Measurements from ENCODE around the gene MLLT3.

The MLLT3 gene

GRCh38 chr9:20559231-20559890, 62.9 kb downstream of the MLLT3 start:
- in situ Hi-C loops (cut with HindIII; ENCODE audit: low sequenced_read_pairs), result no loop called here

DNA sequence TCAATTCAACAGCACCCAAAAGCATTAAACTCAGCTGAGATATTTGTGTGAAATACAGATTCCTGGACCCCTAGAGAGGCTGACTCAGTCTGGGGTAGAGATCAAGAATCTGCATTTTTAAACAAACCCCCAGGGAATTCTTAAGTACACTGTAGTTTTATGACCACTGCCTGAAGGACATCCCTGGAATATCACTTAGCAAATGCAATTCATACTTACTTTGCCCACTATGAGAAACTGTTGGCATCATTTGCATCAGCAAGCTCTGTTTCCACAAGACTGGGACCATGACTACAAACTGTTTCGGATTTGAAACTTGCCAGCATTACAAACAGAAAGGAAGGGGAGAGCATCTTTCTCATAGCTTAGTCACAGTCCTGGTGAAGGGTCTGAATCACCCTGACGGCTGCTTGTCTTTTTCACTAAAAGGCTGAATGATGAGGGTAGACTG, 63.7 kb downstream of the MLLT3 start:
- in situ Hi-C loops (cut with HindIII; ENCODE audit: low sequenced_read_pairs), result no loop called here

DNA sequence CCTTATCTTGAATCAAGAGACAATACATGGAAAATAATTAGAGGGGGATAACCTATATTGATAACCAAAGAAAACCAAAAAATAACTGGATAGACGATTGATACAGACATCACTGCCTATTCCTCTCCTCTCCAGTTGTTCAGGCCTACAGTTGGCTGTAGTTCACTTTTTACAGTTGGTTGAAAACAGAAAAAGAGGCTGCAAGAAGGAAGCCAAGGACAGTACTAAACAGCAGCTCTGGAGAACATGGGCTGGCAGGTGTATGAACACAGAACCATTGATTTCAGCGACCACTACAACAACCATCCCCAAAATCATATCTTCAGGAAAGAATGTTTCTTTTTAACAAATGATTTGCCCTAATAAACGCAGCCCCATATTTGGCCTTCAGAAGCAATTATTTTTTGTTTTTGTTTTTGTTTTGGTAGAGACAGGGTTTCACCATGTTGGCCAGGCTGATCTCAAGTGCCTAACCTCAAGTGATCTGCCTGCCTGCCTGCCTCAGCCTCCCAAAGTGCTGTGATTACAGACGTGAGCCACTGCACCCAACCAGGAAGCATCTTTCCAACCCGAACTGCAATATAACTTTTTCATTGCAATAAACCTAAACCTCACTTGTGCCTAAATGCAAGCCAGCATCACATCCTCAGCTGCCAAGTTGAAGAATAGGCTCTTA, 64.3 kb downstream of the MLLT3 start:
- in situ Hi-C loops (cut with HindIII; ENCODE audit: low sequenced_read_pairs), result no loop called here

GRCh38 chr9:20557285-20557684, 65.0 kb downstream of the MLLT3 start:
- in situ Hi-C loops (cut with HindIII; ENCODE audit: low sequenced_read_pairs), result no loop called here

DNA sequence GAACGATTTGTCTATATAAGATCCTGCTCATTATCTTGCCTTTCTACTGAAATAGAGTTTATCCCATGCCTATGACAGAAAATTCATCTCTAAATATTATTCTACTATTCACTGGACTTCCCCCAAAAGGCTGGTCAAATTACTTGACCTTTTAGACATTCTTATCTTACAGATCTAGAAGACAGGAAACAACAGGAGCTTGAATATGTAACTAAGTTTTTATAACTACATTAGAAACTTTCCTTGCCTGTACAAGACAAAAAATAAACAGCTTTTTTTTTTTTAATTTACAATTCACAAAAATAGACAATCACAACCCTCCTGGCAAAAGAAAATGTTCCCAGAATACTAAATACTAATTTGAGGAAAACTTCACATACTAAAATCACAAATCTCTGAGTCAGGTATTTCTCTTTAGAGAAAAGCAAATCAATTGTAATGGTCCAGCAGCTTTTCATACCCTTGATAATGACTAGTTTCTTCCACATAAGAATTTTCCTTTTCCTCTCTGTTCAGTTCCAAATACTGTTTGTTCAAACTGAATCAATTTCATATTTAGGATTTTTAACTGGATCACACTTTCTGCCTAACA, 68.6 kb downstream of the MLLT3 start:
- in situ Hi-C loops (cut with HindIII; ENCODE audit: low sequenced_read_pairs), result no loop called here

DNA sequence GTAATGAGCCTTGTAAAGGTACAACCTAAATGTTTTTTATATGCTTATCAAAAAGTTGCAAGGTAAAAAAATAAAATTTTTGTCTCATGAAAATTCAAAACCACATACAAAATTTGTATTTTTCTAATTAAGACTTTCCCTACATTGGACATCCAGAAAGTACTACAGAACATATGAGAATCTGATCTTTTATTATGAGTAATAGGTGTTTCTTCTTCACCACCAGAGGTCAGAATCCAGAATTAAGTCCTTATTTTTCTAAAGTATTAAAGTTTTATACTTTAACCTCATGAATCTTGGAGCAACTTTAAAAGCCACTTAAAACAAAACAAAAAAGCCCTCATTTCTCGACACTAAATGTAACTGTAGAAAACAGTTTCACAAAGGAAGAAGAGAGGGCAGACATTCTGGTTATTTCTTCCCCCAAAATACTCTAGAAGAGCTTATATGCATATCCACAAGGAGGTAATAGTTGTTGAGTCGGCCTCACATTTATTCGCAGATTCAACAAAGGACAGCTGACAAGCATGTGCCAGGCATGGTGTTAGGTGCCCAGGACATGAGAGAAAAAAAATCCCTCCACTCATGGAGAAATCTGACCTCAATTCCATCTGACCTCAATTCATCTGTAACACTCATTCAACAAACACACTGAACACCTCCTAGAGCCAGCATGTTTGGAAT, 69.3 kb downstream of the MLLT3 start:
- in situ Hi-C loops (cut with HindIII; ENCODE audit: low sequenced_read_pairs), result no loop called here

DNA sequence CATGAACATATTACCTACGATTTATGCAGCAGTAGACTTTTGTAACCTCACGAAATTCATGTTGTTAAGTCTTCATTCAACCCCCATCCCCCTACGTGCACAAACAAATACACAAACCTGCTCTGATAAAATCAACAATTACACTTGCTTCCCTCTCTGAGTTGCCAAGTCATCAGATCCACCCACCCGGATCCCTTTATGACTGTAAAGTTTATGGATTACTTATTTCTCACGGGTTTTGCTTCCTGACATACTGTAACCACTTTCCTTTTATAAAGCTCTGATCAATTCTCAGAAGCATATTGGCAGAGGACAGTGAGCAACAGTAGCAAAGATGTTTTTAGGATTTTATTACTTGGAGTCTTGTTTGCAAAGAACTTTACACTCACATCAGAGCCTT, 70.5 kb downstream of the MLLT3 start:
- in situ Hi-C loops (cut with HindIII; ENCODE audit: low sequenced_read_pairs), result no loop called here

GRCh38 chr9:20551236-20551635, 71.1 kb downstream of the MLLT3 start:
- in situ Hi-C loops (cut with HindIII; ENCODE audit: low sequenced_read_pairs), result no loop called here

DNA sequence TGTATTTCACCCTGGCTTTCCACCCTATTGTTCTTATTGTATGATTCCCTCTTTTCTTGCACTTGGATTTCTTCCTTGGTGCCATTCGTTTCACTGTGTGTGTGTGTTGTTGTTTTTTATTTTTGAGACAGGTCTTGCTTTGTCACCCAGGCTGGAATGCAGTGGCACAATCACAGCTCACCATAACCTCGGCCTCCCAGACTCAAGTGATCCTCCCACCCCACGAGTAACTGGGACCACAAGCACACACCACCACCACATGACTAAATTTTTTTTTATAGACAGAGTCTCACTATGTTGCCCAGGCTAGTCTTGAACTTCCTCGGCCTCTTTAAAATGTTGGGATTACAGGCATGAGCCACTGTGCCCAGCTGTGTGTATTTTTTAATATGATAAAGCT, 72.0 kb downstream of the MLLT3 start:
- in situ Hi-C loops (cut with HindIII; ENCODE audit: low sequenced_read_pairs), result no loop called here

- in situ Hi-C loops (cut with HindIII; ENCODE audit: low sequenced_read_pairs), result no loop called here
Measured at GRCh38 chr9:20549053-20549452, 73.2 kb downstream of the MLLT3 start.

DNA sequence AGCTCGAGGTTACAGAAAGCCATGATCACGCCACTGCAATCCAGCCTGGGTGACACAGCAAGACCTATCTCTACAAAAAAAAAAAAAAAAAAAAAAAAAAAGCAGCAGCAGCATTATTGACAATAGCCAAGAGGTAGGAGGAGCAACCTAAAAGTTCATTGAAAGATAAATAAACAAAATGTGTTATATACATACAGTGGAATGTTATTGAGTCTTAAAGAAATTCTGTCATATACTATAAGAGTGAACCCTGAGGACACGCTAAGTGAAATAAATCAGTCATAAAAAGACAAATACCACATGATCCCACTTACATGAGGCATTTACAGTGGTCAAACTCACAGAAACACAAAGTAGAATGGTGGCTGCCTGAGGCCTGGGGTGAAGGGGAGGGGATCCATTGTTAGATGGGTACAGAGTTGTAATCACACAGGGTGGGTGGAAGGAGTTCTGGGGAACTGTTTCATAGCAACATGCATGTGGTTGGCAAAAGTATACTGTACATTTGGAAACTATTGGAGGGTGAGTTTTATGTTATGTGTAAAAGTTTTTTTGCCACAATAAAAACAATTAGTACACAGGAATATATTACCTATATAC, 77.2 kb downstream of the MLLT3 start:
- in situ Hi-C loops (cut with HindIII; ENCODE audit: low sequenced_read_pairs), result no loop called here

- in situ Hi-C loops (cut with HindIII; ENCODE audit: low sequenced_read_pairs), result no loop called here
Measured at GRCh38 chr9:20540169-20540863, 82.0 kb downstream of the MLLT3 start.

GRCh38 chr9:20538956-20539355, 83.3 kb downstream of the MLLT3 start:
- in situ Hi-C loops (cut with HindIII; ENCODE audit: low sequenced_read_pairs), result no loop called here

GRCh38 chr9:20538092-20538491, 84.2 kb downstream of the MLLT3 start:
- in situ Hi-C loops (cut with HindIII; ENCODE audit: low sequenced_read_pairs), result no loop called here

DNA sequence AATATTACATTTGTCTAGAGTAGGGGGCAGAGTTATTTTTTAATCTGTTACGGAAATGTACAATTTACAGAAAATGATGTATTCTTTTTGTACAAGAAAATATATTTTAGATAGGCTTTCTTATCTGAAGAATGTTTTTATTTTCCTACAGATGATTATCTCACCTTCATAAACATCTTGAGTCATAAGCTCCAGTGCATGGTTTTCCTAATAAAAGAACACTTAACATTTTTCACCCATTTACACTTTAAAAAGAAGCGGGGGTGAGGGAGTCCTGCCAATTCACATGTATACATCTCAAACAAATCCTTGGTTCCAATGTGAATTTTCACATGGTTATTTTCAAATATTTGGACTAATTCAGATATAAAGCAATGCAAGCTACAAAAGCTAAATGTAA, 85.0 kb downstream of the MLLT3 start:
- in situ Hi-C loops (cut with HindIII; ENCODE audit: low sequenced_read_pairs), result no loop called here

DNA sequence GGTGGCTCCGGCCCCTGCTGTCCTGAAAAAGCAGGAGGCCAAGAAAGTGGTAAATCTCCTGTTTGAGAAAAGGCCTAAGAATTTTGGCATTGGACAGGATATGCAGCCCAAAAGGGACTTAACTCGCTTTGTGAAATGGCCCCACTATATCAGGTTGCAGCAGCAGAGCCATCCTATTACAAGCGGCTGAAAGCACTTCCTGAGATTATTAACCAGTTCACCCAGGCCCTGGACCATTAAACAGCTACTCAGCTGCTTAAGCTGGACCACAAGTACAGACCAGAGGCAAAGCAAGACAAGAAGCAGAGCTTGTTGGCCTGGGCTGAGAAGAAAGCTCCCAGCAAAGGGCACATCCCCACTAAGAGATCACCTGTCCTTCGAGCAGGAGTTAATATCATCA, 89.7 kb downstream of the MLLT3 start:
- in situ Hi-C loops (cut with HindIII; ENCODE audit: low sequenced_read_pairs), result no loop called here

GRCh38 chr9:20529837-20530236, 92.5 kb downstream of the MLLT3 start:
- in situ Hi-C loops (cut with HindIII; ENCODE audit: low sequenced_read_pairs), result no loop called here

GRCh38 chr9:20528253-20528652, 94.0 kb downstream of the MLLT3 start:
- in situ Hi-C loops (cut with HindIII; ENCODE audit: low sequenced_read_pairs), result no loop called here

GRCh38 chr9:20526500-20527319, 95.6 kb downstream of the MLLT3 start:
- in situ Hi-C loops (cut with HindIII; ENCODE audit: low sequenced_read_pairs), result no loop called here

- in situ Hi-C loops (cut with HindIII; ENCODE audit: low sequenced_read_pairs), result no loop called here
Measured at GRCh38 chr9:20524776-20525175, 97.5 kb downstream of the MLLT3 start.
